ENCODE results near the gene GSTP1. TPM values are rescaled to one million over a fixed set of nuclear protein-coding genes. Genes with fewer than 3 reads are reported as not detected.

GSTP1 gene
- total RNA-seq, 4 donors from 2014 or later = 410 to 885 (median 651) TPM

DNA sequence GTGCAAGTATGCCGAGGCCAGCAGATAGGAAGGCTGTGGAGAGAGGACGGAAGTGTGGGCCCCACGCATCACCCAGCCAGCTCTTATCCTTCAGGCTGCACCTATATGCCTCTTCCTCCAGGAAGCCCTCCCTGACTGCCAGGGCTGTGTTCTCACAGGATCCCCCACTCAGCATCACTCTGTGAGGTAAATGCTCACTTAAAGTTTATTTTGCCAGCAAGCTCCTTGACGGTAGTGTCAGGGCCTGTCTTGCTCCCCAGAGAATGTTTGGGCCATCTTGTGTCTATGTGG is 51.6 kb downstream of the GSTP1 start:
- Histone ChIP-seq H3K4me1 (peaks cover 0 to 5% of the 10 kb centered on the region in 2 donors), H3K4me3 (no peak overlapping the region), H3K27ac (no peak overlapping the region), H3K9me3 (no peaks in the 10 kb centered on the region), H3K27me3 (no peaks in the 10 kb centered on the region), H3K36me3 (no peaks in the 10 kb centered on the region)
- intact Hi-C loops (cut with DNase I; ENCODE audit: low total_unique reads) = no loop called here
- TF ChIP-seq, protein P1, sequence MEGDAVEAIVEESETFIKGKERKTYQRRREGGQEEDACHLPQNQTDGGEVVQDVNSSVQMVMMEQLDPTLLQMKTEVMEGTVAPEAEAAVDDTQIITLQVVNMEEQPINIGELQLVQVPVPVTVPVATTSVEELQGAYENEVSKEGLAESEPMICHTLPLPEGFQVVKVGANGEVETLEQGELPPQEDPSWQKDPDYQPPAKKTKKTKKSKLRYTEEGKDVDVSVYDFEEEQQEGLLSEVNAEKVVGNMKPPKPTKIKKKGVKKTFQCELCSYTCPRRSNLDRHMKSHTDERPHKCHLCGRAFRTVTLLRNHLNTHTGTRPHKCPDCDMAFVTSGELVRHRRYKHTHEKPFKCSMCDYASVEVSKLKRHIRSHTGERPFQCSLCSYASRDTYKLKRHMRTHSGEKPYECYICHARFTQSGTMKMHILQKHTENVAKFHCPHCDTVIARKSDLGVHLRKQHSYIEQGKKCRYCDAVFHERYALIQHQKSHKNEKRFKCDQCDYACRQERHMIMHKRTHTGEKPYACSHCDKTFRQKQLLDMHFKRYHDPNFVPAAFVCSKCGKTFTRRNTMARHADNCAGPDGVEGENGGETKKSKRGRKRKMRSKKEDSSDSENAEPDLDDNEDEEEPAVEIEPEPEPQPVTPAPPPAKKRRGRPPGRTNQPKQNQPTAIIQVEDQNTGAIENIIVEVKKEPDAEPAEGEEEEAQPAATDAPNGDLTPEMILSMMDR (IDR thresholded peaks at IDR 0.05) = no peak
- no peak for TF ChIP-seq POLR2A (IDR thresholded peaks at IDR 0.05)
- no peak for DNase-seq

Small RNAs within 50 kb of the gene (small RNA-seq; reads per million reads assigned to genes)
- not detected for gene AP003385.3

Other genes with a start within 250 kb of the GSTP1 start
- 10 to 100 TPM in 3 of 4 donors, 1 to 10 TPM in 1; 8.7 to 65.6 (median 31.3) TPM for gene POLD4, start 230.3 kb upstream of the GSTP1 start, total RNA-seq
- gene CLCF1, start 210.2 kb upstream of the GSTP1 start, total RNA-seq = 10 to 100 TPM in 1 of 4 donors, 1 to 10 TPM in 2, under 1 TPM in 1; 0.77 to 19.3 (median 7.4) TPM
- gene RAD9A, start 191.8 kb upstream of the GSTP1 start, total RNA-seq = 10 to 100 TPM in 2 of 4 donors, 1 to 10 TPM in 2; 2.6 to 37.3 (median 11.6) TPM
- 100 to 1,000 TPM in 1 of 4 donors, 10 to 100 TPM in 3; 15.9 to 180 (median 77.1) TPM for gene PPP1CA, start 182.0 kb upstream of the GSTP1 start, total RNA-seq
- 1 to 10 TPM in 2 of 4 donors, not detected in 2; 1.3 to 2.5 TPM for gene TBC1D10C, start 179.7 kb upstream of the GSTP1 start, total RNA-seq
- 1 to 10 TPM in 1 of 4 donors, under 1 TPM in 1, not detected in 2; 0.76 to 3.3 TPM for gene CARNS1, start 168.1 kb upstream of the GSTP1 start, total RNA-seq
- 10 to 100 TPM; 25.6 to 45.0 (median 30.7) TPM for gene RPS6KB2, start 155.3 kb upstream of the GSTP1 start, total RNA-seq
- gene PTPRCAP, start 146.1 kb upstream of the GSTP1 start, total RNA-seq = 1 to 10 TPM in 3 of 4 donors, under 1 TPM in 1; 0.29 to 5.0 (median 1.9) TPM
- 10 to 100 TPM; 34.7 to 79.2 (median 69.0) TPM for gene CORO1B, start 140.3 kb upstream of the GSTP1 start, total RNA-seq
- not detected for gene GPR152, start 131.1 kb upstream of the GSTP1 start, total RNA-seq
- gene CABP4, start 128.5 kb upstream of the GSTP1 start, total RNA-seq = 1 to 10 TPM in 1 of 4 donors, under 1 TPM in 1, not detected in 2; 0.67 to 1.9 TPM
- gene TMEM134, start 114.6 kb upstream of the GSTP1 start, total RNA-seq = 10 to 100 TPM in 3 of 4 donors, 1 to 10 TPM in 1; 6.9 to 59.5 (median 36.0) TPM
- 100 to 1,000 TPM in 1 of 4 donors, 10 to 100 TPM in 3; 52.9 to 131 (median 85.5) TPM for gene AIP, start 100.8 kb upstream of the GSTP1 start, total RNA-seq
- 10 to 100 TPM in 3 of 4 donors, 1 to 10 TPM in 1; 7.9 to 89.7 (median 15.2) TPM for gene PITPNM1, start 78.4 kb upstream of the GSTP1 start, total RNA-seq
- 10 to 100 TPM in 1 of 4 donors, 1 to 10 TPM in 3; 2.1 to 28.7 (median 6.9) TPM for gene CDK2AP2, start 75.7 kb upstream of the GSTP1 start, total RNA-seq
- gene CABP2, start 60.4 kb upstream of the GSTP1 start, total RNA-seq = not detected
- 100 to 1,000 TPM in 3 of 4 donors, 10 to 100 TPM in 1; 75.6 to 207 (median 142) TPM for gene NDUFV1, start 23.1 kb downstream of the GSTP1 start, total RNA-seq
- 1 to 10 TPM in 2 of 4 donors, not detected in 2; 3.5 to 7.6 TPM for gene NUDT8, start 46.1 kb downstream of the GSTP1 start, total RNA-seq
- gene TBX10, start 56.0 kb downstream of the GSTP1 start, total RNA-seq = not detected
- not detected for gene ACY3, start 66.9 kb downstream of the GSTP1 start, total RNA-seq
- 1 to 10 TPM in 1 of 4 donors, not detected in 3; 1.2 TPM for gene ALDH3B2, start 90.8 kb downstream of the GSTP1 start, total RNA-seq

Data from uterus (tissue), 4 donors.